HG03064 (cell line): Measurements from ENCODE around the gene KIF22.
"Not testable (repeated sequence)": the region's sequence is repeated elsewhere in the genome, so short reads cannot be mapped to it uniquely, and the experiment has no call there.

Experiments
- ATAC-seq: cut with Tn5 transposase; IDR thresholded peaks from one replicate; pipeline ENCODE4 v1.9.1; 2021; ENCODE audit warnings: low read depth; ENCODE audit not compliant: unreplicated experiment

Gene KIF22

DNA sequence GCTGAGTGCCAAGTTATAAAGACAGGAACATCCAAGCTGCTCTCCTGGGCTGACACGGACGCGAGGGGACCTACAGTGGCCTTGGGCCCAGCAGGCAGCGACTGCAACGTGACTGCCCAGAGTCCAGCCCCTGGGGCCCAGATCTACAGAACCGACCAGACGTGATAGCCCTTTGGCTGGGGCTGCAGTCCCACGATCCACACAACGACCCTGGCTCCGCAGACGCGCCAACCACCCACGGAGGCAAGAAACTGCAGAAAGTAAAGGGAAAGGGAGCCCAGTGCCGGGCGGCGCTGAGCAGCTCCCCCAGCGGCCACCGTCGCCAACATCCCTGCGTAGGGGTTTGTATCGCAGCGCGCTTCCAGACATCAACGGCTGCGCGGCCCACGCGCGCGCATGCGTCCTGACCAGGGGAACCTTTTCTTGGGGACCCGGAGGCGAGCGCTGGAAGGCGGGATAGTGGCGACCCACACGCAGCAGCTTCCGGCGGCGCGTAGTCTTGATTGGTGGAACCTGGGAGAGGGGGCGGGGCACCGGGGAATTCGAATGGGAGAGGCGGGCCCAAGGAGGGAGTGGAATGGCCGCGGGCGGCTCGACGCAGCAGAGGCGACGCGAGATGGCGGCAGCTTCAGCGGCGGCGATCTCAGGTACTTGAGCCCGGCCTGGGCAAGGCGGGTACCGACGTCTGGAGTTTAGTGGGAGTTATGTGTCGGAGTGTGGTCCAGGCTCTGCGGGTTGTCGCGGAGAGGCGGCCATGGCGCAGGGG, at the start of gene KIF22:
Gene KIF22, plus strand, starts transcription at position 569 of the 766 bp plus-strand sequence. Its CDS starts 9 bp downstream, at position 578.
- ATAC-seq = peak; percentile 81

- no peak for ATAC-seq
Observed at GRCh38 chr16:29742683-29743275, 47.8 kb upstream of the KIF22 start.

GRCh38 chr16:29743475-29743826, 47.1 kb upstream of the KIF22 start:
- ATAC-seq = no peak

DNA sequence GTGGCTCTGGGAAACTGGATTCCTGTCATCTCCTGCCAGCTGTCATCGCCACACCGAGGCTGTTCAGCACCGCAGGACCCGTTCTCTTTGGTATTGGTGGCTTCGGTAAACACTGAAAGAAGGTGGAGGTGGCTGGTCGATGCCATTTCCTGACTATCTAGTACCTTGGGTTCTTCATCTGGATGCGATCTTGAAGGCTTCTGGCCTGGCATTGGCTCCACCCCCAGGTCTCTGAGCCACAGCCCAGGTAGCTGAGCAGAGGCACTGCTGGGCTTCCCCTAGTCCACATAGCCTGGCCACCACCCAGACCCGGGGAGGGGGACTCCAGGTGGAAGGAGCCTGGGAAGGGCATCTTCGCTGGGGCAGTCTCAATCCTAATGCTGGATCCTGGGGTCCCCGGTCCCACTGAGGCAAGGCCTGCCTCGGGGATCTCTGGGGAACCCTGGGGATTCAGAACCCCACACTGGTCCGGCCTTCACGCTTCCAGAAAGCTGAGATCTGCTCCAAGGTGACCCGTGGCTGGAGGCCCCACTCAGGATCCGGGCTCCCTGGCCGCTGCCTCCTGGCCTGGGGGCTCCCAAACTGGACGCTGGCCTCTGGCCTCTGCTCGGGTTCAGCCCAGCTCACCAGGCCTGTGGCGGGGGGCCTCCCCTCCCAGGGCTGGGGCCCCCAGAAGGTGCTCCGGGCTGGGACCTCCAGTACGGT, 46.6 kb upstream of the KIF22 start:
- ATAC-seq = no peak

- ATAC-seq = no peak
Observed at GRCh38 chr16:29744541-29745101, 45.9 kb upstream of the KIF22 start.

GRCh38 chr16:29745121-29745852, 45.3 kb upstream of the KIF22 start:
- ATAC-seq = peak; percentile 22

DNA sequence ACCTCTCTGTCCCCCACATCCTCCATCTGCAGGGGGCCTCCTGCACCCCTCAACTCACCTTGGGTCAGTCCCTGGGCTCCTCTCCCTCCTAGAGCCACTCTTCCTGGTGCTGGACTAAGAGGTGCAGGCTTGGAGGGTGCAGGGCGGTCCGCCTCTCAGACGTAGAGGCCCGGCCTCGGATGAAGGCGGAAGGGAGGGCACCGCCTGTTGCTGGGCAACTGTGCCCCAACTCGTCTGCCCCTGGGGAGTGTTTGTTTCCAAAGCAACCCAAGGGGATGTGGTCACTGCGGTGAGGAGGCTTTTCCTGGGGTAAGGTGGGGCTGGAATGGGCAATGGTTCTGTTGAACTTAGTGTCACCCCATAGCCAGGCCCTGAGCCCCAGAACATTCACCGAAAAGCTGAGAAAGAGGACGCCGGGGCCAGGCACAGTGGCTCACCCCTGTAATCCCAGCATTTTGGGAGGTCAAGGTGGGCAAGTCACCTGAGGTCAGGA, 44.7 kb upstream of the KIF22 start, which contains the start of gene C16orf54:
Gene C16orf54, minus strand, starts transcription at position 138 of the 493 bp plus-strand sequence. CDS start 1,039 bp downstream, outside the sequence.
- peak; percentile 59 for ATAC-seq

DNA sequence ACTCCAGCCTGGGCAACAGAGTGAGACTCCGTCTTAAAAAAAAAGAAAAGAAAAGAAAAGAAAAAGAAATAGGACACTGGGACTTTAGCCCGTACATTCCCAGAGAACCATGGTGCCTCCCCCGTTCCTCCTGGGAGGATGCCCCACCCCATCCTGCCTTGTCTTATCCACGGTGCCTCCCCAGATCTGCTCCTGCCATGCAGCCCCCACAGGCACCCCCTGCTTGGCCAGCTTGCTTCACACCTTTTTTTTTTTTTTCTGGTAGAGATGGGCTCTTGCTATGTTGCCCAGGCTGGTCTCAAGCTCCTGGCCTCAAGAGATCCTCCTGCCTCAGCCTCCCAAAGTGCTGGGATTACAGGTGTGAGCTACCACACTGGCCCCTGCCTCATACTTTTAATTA, 44.0 kb upstream of the KIF22 start:
- ATAC-seq = not testable (repeated sequence)

DNA sequence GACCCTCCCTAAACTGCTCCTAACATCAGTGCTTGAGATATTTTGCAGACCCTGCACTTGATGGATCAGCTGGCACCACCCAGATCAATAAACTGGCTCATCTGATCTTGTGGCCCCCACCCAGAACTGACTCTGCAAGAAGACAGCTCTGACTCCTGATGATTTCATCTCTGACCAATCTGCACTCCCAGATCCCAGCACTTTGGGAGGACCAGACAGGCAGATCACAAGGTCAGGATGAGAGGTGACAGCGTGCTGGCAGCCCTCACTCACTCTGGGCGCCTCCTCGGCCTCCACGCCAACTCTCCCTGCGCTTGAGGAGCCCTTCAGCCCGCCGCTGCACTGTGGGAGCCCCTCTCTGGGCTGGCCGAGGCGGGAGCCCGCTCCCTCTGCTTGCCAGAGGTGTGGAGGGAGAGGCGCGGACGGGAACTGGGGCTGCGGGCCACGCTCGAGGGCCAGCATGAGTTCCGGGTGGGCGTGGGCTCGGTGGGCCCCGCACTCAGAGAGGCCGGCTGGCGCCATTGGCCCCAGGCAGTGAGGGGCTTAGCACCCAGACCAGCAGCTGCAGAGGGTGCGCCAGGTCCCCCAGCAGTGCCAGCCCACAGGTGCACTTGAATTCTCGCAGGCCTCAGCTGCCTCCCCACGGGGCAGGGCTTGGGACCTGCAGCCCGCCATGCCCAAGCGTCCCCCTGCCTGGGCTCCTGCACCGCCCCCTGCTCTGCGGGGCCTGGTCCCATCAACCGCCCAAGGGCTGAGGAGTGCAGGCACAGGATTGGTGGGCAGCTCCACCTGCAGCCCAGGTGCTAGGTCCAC, 42.4 kb upstream of the KIF22 start:
- no peak for ATAC-seq

DNA sequence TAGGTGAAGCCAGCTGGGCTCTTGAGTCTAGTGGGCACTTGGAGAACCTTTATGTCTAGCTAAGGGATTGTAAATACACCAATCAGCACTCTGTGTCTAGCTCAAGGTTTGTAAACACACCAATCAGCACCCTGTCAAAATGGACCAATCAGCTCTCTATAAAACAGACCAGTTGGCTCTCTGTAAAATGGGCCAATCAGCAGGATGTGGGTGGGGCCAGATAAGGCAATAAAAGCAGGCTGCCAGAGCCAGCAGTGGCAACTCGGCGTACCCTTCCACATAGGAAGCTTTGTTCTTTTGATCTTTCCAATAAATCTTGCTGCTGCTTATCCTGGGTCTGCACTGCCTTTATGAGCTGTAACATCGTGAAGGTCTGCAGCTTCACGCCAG, 41.8 kb upstream of the KIF22 start:
- not testable (repeated sequence) for ATAC-seq

GRCh38 chr16:29753516-29753915, 37.0 kb upstream of the KIF22 start:
- ATAC-seq = no peak

- no peak for ATAC-seq
Observed at GRCh38 chr16:29756654-29757053, 33.9 kb upstream of the KIF22 start.

GRCh38 chr16:29757086-29757485, 33.5 kb upstream of the KIF22 start:
- not testable (repeated sequence) for ATAC-seq

DNA sequence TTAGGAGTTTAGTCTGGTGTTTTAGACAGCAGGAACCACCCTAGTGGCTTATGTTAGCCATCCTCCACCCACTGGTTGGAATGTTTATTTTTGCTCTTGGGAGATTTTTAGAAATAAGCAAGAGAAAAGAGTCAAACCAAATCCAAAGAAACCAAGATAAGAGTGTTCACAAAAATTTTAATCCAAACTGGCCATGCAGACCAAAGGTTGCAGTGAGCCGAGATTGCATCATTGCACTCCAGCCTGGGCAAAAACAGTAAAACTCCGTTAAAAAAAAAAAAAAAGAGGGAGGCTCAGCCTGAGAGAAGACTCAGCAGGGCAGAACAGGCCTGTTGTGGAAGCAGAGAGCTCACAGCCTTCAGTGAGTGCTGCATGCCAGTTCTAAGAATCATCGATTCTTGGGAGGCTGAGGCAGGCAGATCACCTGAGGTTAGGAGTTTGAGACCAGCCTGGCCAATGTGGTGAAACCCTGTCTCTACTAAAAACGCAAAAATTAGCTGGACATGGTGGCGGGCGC, 32.5 kb upstream of the KIF22 start:
- no peak for ATAC-seq

GRCh38 chr16:29760567-29761279, 29.8 kb upstream of the KIF22 start:
- no peak for ATAC-seq

DNA sequence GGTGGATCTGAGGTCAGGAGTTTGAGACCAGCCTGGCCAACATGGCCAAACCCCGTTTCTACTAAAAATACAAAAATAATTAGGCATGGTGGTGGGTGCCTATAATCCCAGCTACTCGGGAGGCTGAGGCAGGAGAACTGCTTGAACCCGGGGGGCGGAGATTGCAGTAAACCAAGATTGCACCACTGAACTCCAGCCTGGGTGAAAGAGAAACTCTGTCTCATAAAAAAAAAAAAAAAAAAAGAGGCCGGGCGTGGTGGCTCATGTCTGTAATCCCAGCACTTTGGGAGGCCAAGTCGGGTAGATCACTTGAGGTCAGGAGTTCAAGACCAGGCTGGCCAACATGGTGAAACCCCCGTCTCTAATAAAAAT, 29.3 kb upstream of the KIF22 start:
- ATAC-seq = not testable (repeated sequence)

DNA sequence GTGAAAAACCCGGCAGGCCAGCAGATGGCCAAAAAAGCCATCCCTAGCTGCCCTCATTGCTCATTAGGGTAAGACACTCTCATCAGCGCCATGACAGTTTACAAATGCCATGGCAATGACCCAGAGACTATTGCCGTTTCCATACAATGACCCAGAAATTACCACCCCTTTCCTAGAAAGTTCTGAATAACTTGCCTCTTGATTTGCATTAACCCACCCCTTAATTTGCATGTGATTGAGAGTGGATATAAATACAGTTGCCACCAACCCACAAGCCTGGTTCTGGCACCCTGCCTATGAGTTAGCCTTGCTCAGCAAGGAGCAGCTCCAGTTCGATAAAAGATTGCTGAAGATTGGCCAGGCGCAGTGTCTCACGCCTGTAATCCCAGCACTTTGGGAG, 28.7 kb upstream of the KIF22 start:
- no peak for ATAC-seq

- ATAC-seq = no peak
Observed at GRCh38 chr16:29763326-29763725, 27.2 kb upstream of the KIF22 start.
